Measurements from ENCODE around the gene VRK3. TPM values are rescaled to one million over a fixed set of nuclear protein-coding genes. Genes with fewer than 3 reads are reported as not detected.

Gene VRK3
- polyA plus RNA-seq, 1 donor from 2014 or later = 47.3 TPM

GRCh38 chr19:49954933-49955332, 70.2 kb downstream of the VRK3 start:
- no peaks in the 10 kb centered on the region for H4K20me1 ChIP-seq (ENCODE audit: insufficient read depth)
- H3K27me3 ChIP-seq (ENCODE audit: insufficient read depth, low read depth, low read length) = no peaks in the 10 kb centered on the region
- no peak overlapping the region for H3K4me2 ChIP-seq (ENCODE audit: low read length)
- H3K79me2 ChIP-seq (replicated peaks; ENCODE audit: insufficient read depth, low read length) = no peaks in the 10 kb centered on the region
- no peaks in the 10 kb centered on the region for H3F3A ChIP-seq (ENCODE audit: insufficient read depth, low read length, poor library complexity, severe bottlenecking)
- TF ChIP-seq TAF1 (IDR thresholded peaks at IDR 0.05; ENCODE audit: low read depth) = no peak
- TF ChIP-seq POLR2AphosphoS5 (IDR thresholded peaks at IDR 0.05) = no peak
- no peak for TF ChIP-seq MXI1 (conservative IDR thresholded peaks at IDR 0.05; ENCODE audit: poor library complexity, severe bottlenecking)
- no peak for TF ChIP-seq CTCF (IDR thresholded peaks at IDR 0.05; ENCODE audit: poor library complexity, severe bottlenecking)
- TF ChIP-seq SMC3 (conservative IDR thresholded peaks at IDR 0.05; ENCODE audit: poor library complexity) = no peak
- no peak for TF ChIP-seq RAD21 (conservative IDR thresholded peaks at IDR 0.05)
- TF ChIP-seq EP300 (conservative IDR thresholded peaks at IDR 0.05; ENCODE audit: poor library complexity, severe bottlenecking) = no peak
- no peak for TF ChIP-seq EZH2 (IDR thresholded peaks at IDR 0.05; ENCODE audit: borderline replicate concordance, insufficient read depth, low read length, poor library complexity, severe bottlenecking)
- TF ChIP-seq REST (IDR thresholded peaks at IDR 0.05; ENCODE audit: borderline replicate concordance) = no peak
- no peak overlapping the region for H2AFZ ChIP-seq (ENCODE audit: low read depth, low read length)
- no peak overlapping the region for H3K9ac ChIP-seq (ENCODE audit: low read length)
- no peak overlapping the region for H3K4me3 ChIP-seq (ENCODE audit: low read length)
- H3K9me2 ChIP-seq (ENCODE audit: insufficient read depth, low read length) = no peaks in the 10 kb centered on the region
- H3K9me3 ChIP-seq (ENCODE audit: low read length) = no peaks in the 10 kb centered on the region
- no peaks in the 10 kb centered on the region for H3K36me3 ChIP-seq (ENCODE audit: insufficient read depth, low read length)
- H3K27ac ChIP-seq (ENCODE audit: low read length) = no peak overlapping the region

- H3K27me3 ChIP-seq (ENCODE audit: insufficient read depth, low read depth, low read length) = no peaks in the 10 kb centered on the region
- H4K20me1 ChIP-seq (ENCODE audit: insufficient read depth) = no peaks in the 10 kb centered on the region
- no peaks in the 10 kb centered on the region for H3K79me2 ChIP-seq (replicated peaks; ENCODE audit: insufficient read depth, low read length)
- H2AFZ ChIP-seq (ENCODE audit: low read depth, low read length) = no peak overlapping the region
- TF ChIP-seq EZH2 (IDR thresholded peaks at IDR 0.05; ENCODE audit: borderline replicate concordance, insufficient read depth, low read length, poor library complexity, severe bottlenecking) (no peak), REST (IDR thresholded peaks at IDR 0.05; ENCODE audit: borderline replicate concordance) (no peak), TAF1 (IDR thresholded peaks at IDR 0.05; ENCODE audit: low read depth) (no peak), RAD21 (conservative IDR thresholded peaks at IDR 0.05) (no peak), POLR2AphosphoS5 (IDR thresholded peaks at IDR 0.05) (no peak)
- no peak overlapping the region for H3K4me2 ChIP-seq (ENCODE audit: low read length)
- H3K36me3 ChIP-seq (ENCODE audit: insufficient read depth, low read length) = no peaks in the 10 kb centered on the region
- H3K4me3 ChIP-seq (ENCODE audit: low read length) = no peak overlapping the region
- H3K9me2 ChIP-seq (ENCODE audit: insufficient read depth, low read length) = no peaks in the 10 kb centered on the region
- H3K27ac ChIP-seq (ENCODE audit: low read length) = no peak overlapping the region
- H3K9ac ChIP-seq (ENCODE audit: low read length) = no peak overlapping the region
- H3K9me3 ChIP-seq (ENCODE audit: low read length) = no peaks in the 10 kb centered on the region
- no peaks in the 10 kb centered on the region for H3F3A ChIP-seq (ENCODE audit: insufficient read depth, low read length, poor library complexity, severe bottlenecking)
Observed at GRCh38 chr19:49954092-49954829, 70.9 kb downstream of the VRK3 start.

All from neural cell (in vitro differentiated cells).